ENCODE data around the gene RABGAP1L. TPM values are rescaled to one million over a fixed set of nuclear protein-coding genes. Genes with fewer than 3 reads are reported as not detected.

The RABGAP1L gene
- total RNA-seq, 1 experiment from 2014 or later: 29.3 TPM

- TF ChIP-seq YY1 (IDR thresholded peaks at IDR 0.05; ENCODE audit: extremely low read depth, insufficient replicate concordance, low read depth, low read length) (no peak), ZNF274 (IDR thresholded peaks at IDR 0.05; ENCODE audit: low read depth, low read length) (no peak), TCF7L2 (IDR thresholded peaks at IDR 0.05; ENCODE audit: borderline replicate concordance, extremely low read depth, insufficient read depth, insufficient read length) (no peak), SRF (IDR thresholded peaks at IDR 0.05; ENCODE audit: low read depth) (no peak), EZH2phosphoT487 (IDR thresholded peaks at IDR 0.05; ENCODE audit: borderline replicate concordance) (no peak), RAD21 (IDR thresholded peaks at IDR 0.05; ENCODE audit: low read depth) (no peak), ZFX (IDR thresholded peaks at IDR 0.05) (no peak), ATF3 (IDR thresholded peaks at IDR 0.05) (no peak), JUND (IDR thresholded peaks at IDR 0.05) (no peak), EZH2 (IDR thresholded peaks at IDR 0.05) (no peak), MAX (IDR thresholded peaks at IDR 0.05) (no peak), POLR2AphosphoS5 (IDR thresholded peaks at IDR 0.05; ENCODE audit: low read depth, low read length) (no peak), FOSL1 (IDR thresholded peaks at IDR 0.05; ENCODE audit: low read depth) (no peak), ELF1 (IDR thresholded peaks at IDR 0.05; ENCODE audit: borderline replicate concordance, low read depth) (no peak), CEBPB (IDR thresholded peaks at IDR 0.05; ENCODE audit: low read depth) (no peak)
- H3K27ac ChIP-seq (ENCODE audit: low read depth, low read length): no peak overlapping the region
- no peak overlapping the region for H3K4me2 ChIP-seq (ENCODE audit: low read length)
- no peaks in the 10 kb centered on the region for H3K9me3 ChIP-seq (ENCODE audit: control insufficient read depth in 1 of 2, insufficient read depth in 1 of 2, low read depth in 1 of 2, low read length in 2 of 2)
- peaks cover 10 to 24% of the 10 kb centered on the region in 2 experiments for H3K4me1 ChIP-seq (ENCODE audit: control insufficient read depth in 1 of 2, insufficient read depth in 2 of 2, low read length in 2 of 2)
- ATAC-seq: no peak
- intact Hi-C loops (cut with micrococcal nuclease): no loop called here
- CTCF ChIA-PET: no interaction called here
- no peaks in the 10 kb centered on the region for H3K27me3 ChIP-seq (ENCODE audit: insufficient read depth, low read length)
- H2AFZ ChIP-seq (ENCODE audit: low read depth, low read length, poor library complexity, severe bottlenecking): no peak overlapping the region
- no peaks in the 10 kb centered on the region for H3K9me2 ChIP-seq (ENCODE audit: insufficient read depth)
- RAD21 ChIA-PET (ENCODE audit: low non-redundant PET in 1 of 2, low total read pairs in 2 of 2, uncharacterized antibody in 2 of 2, unreplicated experiment in 2 of 2): no interaction called here
- POLR2A ChIA-PET: no interaction called here
- no peak for DNase-seq (ENCODE audit: low read depth, low spot score)
- no peaks in the 10 kb centered on the region for H3K36me3 ChIP-seq (ENCODE audit: control insufficient read depth in 1 of 2, insufficient read depth in 2 of 2, low read length in 2 of 2)
- no peaks in the 10 kb centered on the region for H4K20me1 ChIP-seq (ENCODE audit: insufficient read depth)
- H3K4me3 ChIP-seq (replicated peaks in 1 of 2; ENCODE audit: low read depth in 1 of 2, low read length in 2 of 2): no peak overlapping the region
- no peak overlapping the region for H3K9ac ChIP-seq (ENCODE audit: low read length)
- BruUV-seq (replicated peaks): no TSS peak
- peaks cover 23% of the 10 kb centered on the region for H3K79me2 ChIP-seq (ENCODE audit: insufficient read depth, low read length)
These were observed 2.0 kb upstream of the RABGAP1L start for GRCh38 chr1:174157157-174157806.

All from HCT116 (cell line).